A673 (cell line): ENCODE measurements around the gene ANKS6.

ENCODE experiments used
- CTCF ChIP-seq: fragments of 300-800, 200-600 bp; sonication (generic); conservative IDR thresholded peaks from 2 replicates; pipeline ENCODE4 v1.5.1; 2017; ENCODE audit warnings: low read depth, mild to moderate bottlenecking, antibody characterized with exemption, low read length, moderate library complexity, mixed read lengths
- EZH2 ChIP-seq: fragments of 200-600 bp; sonication (generic); IDR thresholded peaks from 2 replicates; pipeline ENCODE4 v1.6.1; 2017; ENCODE audit warnings: borderline replicate concordance, low read depth, mild to moderate bottlenecking, mixed read lengths, antibody characterized with exemption, low read length; ENCODE audit not compliant: poor library complexity, severe bottlenecking

- TF ChIP-seq CTCF: no peak
- TF ChIP-seq EZH2: no peak
Observed at GRCh38 chr9:98732801-98733200, 63.6 kb downstream of the ANKS6 start.
